ENCODE results near the gene SSBP1.

Gene SSBP1

DNA sequence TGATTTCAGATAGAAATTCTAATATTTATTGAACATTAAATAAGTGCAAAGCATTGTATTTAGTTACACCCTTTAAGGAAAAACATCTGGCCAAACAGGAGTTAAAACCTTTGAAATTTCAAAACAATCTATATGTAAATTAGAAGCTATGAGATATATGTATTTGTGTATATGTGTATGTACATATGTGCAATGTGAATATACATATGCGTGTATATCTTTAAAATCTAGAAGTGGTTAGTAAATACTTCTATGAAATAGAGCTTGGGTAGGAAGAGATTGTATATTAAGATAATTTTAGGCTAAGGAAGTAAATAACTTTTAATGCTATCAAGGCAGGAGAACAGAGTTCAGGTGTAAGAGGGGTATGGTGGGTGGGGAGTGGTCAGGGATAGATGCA, 20.7 kb upstream of the SSBP1 start:
- Histone ChIP-seq H3K4me1 (ENCODE audit: insufficient read depth, insufficient read length) (no peaks in the 10 kb centered on the region), H3K27me3 (ENCODE audit: insufficient read depth, insufficient read length) (no peaks in the 10 kb centered on the region), H3K9ac (ENCODE audit: insufficient read length, low read depth) (no peak overlapping the region), H3K36me3 (ENCODE audit: insufficient read depth, insufficient read length, low read length) (no peaks in the 10 kb centered on the region), H3K9me3 (ENCODE audit: insufficient read depth, low read length) (no peaks in the 10 kb centered on the region), H3K4me3 (ENCODE audit: insufficient read length, low read depth) (no peak overlapping the region)
- no peak for TF ChIP-seq ZNF274 (IDR thresholded peaks at IDR 0.05; ENCODE audit: low read depth, low read length)
- no peak for TF ChIP-seq SUZ12 (IDR thresholded peaks at IDR 0.05; ENCODE audit: extremely low read depth, insufficient read depth, insufficient read length)
- no peak for TF ChIP-seq YY1 (IDR thresholded peaks at IDR 0.05; ENCODE audit: insufficient read depth, insufficient read length)
- DNase-seq (ENCODE audit: low read depth, low spot score) = no peak

GRCh38 chr7:141722529-141722928, 15.6 kb upstream of the SSBP1 start:
- Histone ChIP-seq H3K9ac (ENCODE audit: insufficient read length, low read depth) (no peak overlapping the region), H3K9me3 (ENCODE audit: insufficient read depth, low read length) (no peaks in the 10 kb centered on the region), H3K36me3 (ENCODE audit: insufficient read depth, insufficient read length, low read length) (no peaks in the 10 kb centered on the region), H3K4me1 (ENCODE audit: insufficient read depth, insufficient read length) (no peaks in the 10 kb centered on the region), H3K4me3 (ENCODE audit: insufficient read length, low read depth) (no peak overlapping the region), H3K27me3 (ENCODE audit: insufficient read depth, insufficient read length) (no peaks in the 10 kb centered on the region)
- TF ChIP-seq YY1 (IDR thresholded peaks at IDR 0.05; ENCODE audit: insufficient read depth, insufficient read length) (no peak), ZNF274 (IDR thresholded peaks at IDR 0.05; ENCODE audit: low read depth, low read length) (no peak), SUZ12 (IDR thresholded peaks at IDR 0.05; ENCODE audit: extremely low read depth, insufficient read depth, insufficient read length) (no peak)
- no peak for DNase-seq (ENCODE audit: low read depth, low spot score)

- Histone ChIP-seq H3K4me3 (ENCODE audit: insufficient read length, low read depth) (no peak overlapping the region), H3K9me3 (ENCODE audit: insufficient read depth, low read length) (no peaks in the 10 kb centered on the region), H3K9ac (ENCODE audit: insufficient read length, low read depth) (no peak overlapping the region), H3K4me1 (ENCODE audit: insufficient read depth, insufficient read length) (no peaks in the 10 kb centered on the region), H3K36me3 (ENCODE audit: insufficient read depth, insufficient read length, low read length) (no peaks in the 10 kb centered on the region), H3K27me3 (ENCODE audit: insufficient read depth, insufficient read length) (no peaks in the 10 kb centered on the region)
- no peak for DNase-seq (ENCODE audit: low read depth, low spot score)
- no peak for TF ChIP-seq YY1 (IDR thresholded peaks at IDR 0.05; ENCODE audit: insufficient read depth, insufficient read length)
- TF ChIP-seq SUZ12 (IDR thresholded peaks at IDR 0.05; ENCODE audit: extremely low read depth, insufficient read depth, insufficient read length) = no peak
- no peak for TF ChIP-seq ZNF274 (IDR thresholded peaks at IDR 0.05; ENCODE audit: low read depth, low read length)
These were observed 9.1 kb upstream of the SSBP1 start for GRCh38 chr7:141729020-141729419.

GRCh38 chr7:141731476-141732149, 6.5 kb upstream of the SSBP1 start:
- H3K9ac ChIP-seq (ENCODE audit: insufficient read length, low read depth) = no peak overlapping the region
- no peaks in the 10 kb centered on the region for H3K36me3 ChIP-seq (ENCODE audit: insufficient read depth, insufficient read length, low read length)
- H3K9me3 ChIP-seq (ENCODE audit: insufficient read depth, low read length) = no peaks in the 10 kb centered on the region
- H3K4me1 ChIP-seq (ENCODE audit: insufficient read depth, insufficient read length) = no peaks in the 10 kb centered on the region
- no peaks in the 10 kb centered on the region for H3K27me3 ChIP-seq (ENCODE audit: insufficient read depth, insufficient read length)
- DNase-seq (ENCODE audit: low read depth, low spot score) = no peak
- no peak for TF ChIP-seq SUZ12 (IDR thresholded peaks at IDR 0.05; ENCODE audit: extremely low read depth, insufficient read depth, insufficient read length)
- no peak overlapping the region for H3K4me3 ChIP-seq (ENCODE audit: insufficient read length, low read depth)

DNA sequence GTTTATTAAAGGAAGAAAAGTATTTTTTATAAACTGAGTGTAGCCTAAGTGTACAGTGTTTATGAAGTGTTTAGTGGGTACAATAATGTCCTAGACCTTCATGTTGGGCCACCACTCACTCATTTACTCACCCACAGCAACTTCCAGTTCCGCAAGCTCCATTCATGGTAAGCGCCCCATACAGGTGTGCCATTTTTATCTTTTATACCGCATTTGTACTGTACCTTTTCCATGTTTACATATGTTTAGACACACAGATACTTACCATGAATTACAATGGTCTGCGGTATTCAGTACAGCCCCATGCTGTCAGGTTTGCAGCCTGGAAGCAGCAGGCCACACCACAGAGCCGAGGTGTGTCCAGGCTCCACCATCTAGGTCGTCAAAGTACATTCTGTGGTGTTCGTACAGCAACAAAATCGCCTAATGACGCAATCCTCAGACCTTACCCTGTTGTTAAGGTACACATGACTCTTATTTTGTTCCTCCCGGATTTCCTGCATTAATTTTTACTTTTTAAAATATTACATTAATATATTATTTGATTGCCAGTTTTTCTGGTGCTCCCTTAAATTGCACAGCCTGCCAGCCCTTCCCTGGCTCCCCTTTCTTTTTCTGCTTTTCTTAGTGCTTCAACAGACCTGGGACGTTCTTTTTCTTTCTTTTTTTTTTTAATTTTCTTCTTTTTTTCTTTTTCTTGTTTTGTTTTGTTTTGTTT, 881 bp upstream of the SSBP1 start:
- DNase-seq (ENCODE audit: low read depth, low spot score) = no peak
- peak overlapping the region; percentile 76 for H3K9ac ChIP-seq (ENCODE audit: insufficient read length, low read depth)

DNA sequence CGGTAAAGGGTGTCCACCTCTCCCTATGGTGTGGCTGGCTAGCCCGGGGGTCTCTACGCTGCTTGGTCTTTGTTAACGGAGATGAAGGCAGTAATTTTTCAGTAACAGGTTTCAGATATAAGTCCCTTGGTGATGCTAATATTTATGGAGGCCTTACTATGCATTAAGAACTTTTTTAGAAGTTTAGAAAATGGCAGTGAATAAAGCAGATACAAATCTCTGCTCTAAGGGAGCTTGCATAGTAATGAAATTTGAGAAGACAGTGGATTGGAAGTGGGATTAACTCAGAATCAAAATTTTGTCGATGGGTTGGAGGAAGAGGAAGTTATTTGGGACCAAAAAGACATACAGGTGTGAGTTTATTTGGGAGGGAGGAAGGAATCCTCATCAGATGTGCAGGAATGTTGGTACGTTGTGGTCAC, 445 bp downstream of the SSBP1 start:
- no peaks in the 10 kb centered on the region for H3K4me1 ChIP-seq (ENCODE audit: insufficient read depth, insufficient read length)
- TF ChIP-seq ZNF274 (IDR thresholded peaks at IDR 0.05; ENCODE audit: low read depth, low read length) (no peak), YY1 (IDR thresholded peaks at IDR 0.05; ENCODE audit: insufficient read depth, insufficient read length) (no peak), SUZ12 (IDR thresholded peaks at IDR 0.05; ENCODE audit: extremely low read depth, insufficient read depth, insufficient read length) (no peak)

More for the DNA sequence above, 881 bp upstream of the SSBP1 start:
- H3K4me3 ChIP-seq (ENCODE audit: insufficient read length, low read depth) = peak overlapping the region; percentile 86
- H3K27me3 ChIP-seq (ENCODE audit: insufficient read depth, insufficient read length) = no peaks in the 10 kb centered on the region
- no peaks in the 10 kb centered on the region for H3K4me1 ChIP-seq (ENCODE audit: insufficient read depth, insufficient read length)
- H3K9me3 ChIP-seq (ENCODE audit: insufficient read depth, low read length) = no peaks in the 10 kb centered on the region
- no peak for TF ChIP-seq SUZ12 (IDR thresholded peaks at IDR 0.05; ENCODE audit: extremely low read depth, insufficient read depth, insufficient read length)
- TF ChIP-seq ZNF274 (IDR thresholded peaks at IDR 0.05; ENCODE audit: low read depth, low read length) = no peak
- TF ChIP-seq YY1 (IDR thresholded peaks at IDR 0.05; ENCODE audit: insufficient read depth, insufficient read length) = no peak
- H3K36me3 ChIP-seq (ENCODE audit: insufficient read depth, insufficient read length, low read length) = peaks cover 30% of the 10 kb centered on the region

GRCh38 chr7:141739250-141739649, 1.1 kb downstream of the SSBP1 start:
- TF ChIP-seq SUZ12 (IDR thresholded peaks at IDR 0.05; ENCODE audit: extremely low read depth, insufficient read depth, insufficient read length) = no peak
- no peak for TF ChIP-seq ZNF274 (IDR thresholded peaks at IDR 0.05; ENCODE audit: low read depth, low read length)
- no peak for TF ChIP-seq YY1 (IDR thresholded peaks at IDR 0.05; ENCODE audit: insufficient read depth, insufficient read length)
- Histone ChIP-seq H3K9ac (ENCODE audit: insufficient read length, low read depth) (peak overlapping the region; percentile 86), H3K36me3 (ENCODE audit: insufficient read depth, insufficient read length, low read length) (peaks cover 46% of the 10 kb centered on the region), H3K4me3 (ENCODE audit: insufficient read length, low read depth) (peak overlapping the region; percentile 86), H3K27me3 (ENCODE audit: insufficient read depth, insufficient read length) (no peaks in the 10 kb centered on the region), H3K9me3 (ENCODE audit: insufficient read depth, low read length) (no peaks in the 10 kb centered on the region), H3K4me1 (ENCODE audit: insufficient read depth, insufficient read length) (no peaks in the 10 kb centered on the region)
- DNase-seq (ENCODE audit: low read depth, low spot score) = no peak

More for the DNA sequence above, 445 bp downstream of the SSBP1 start:
- peak overlapping the region; percentile 86 for H3K4me3 ChIP-seq (ENCODE audit: insufficient read length, low read depth)
- H3K9me3 ChIP-seq (ENCODE audit: insufficient read depth, low read length) = no peaks in the 10 kb centered on the region
- H3K36me3 ChIP-seq (ENCODE audit: insufficient read depth, insufficient read length, low read length) = peaks cover 40% of the 10 kb centered on the region
- DNase-seq (ENCODE audit: low read depth, low spot score) = no peak
- peak overlapping the region; percentile 86 for H3K9ac ChIP-seq (ENCODE audit: insufficient read length, low read depth)
- H3K27me3 ChIP-seq (ENCODE audit: insufficient read depth, insufficient read length) = no peaks in the 10 kb centered on the region

Data from NT2/D1 (cell line).